DOHH2 (cell line): ENCODE measurements around the gene CEP78.

Source experiments
- H3F3A ChIP-seq: fragments of 200-600 bp; sonication (generic), shearing (Covaris generic); 2 replicates; pipeline ENCODE4 v1.6.0; 2016; ENCODE audit warnings: antibody characterized with exemption, mild to moderate bottlenecking; ENCODE audit not compliant: control insufficient read depth, insufficient read depth
- H3K27ac ChIP-seq: fragments of 200-600 bp; sonication (generic); 2 replicates; pipeline ENCODE4 v1.5.1; 2014; ENCODE audit warnings: low read depth, mild to moderate bottlenecking, low read length, moderate library complexity
- H3K27me3 ChIP-seq: fragments of 200-600 bp; sonication (generic); 2 replicates; pipeline ENCODE4 v1.6.1; 2014; ENCODE audit warnings: mild to moderate bottlenecking, low read length, mixed read lengths; ENCODE audit not compliant: control insufficient read depth
- H3K36me3 ChIP-seq: fragments of 200-600 bp; sonication (generic); 2 replicates; pipeline ENCODE4 v1.6.1; 2014; ENCODE audit warnings: mild to moderate bottlenecking, low read length, moderate library complexity, mixed read lengths; ENCODE audit not compliant: control insufficient read depth
- H3K4me1 ChIP-seq: fragments of 200-600 bp; sonication (generic); 2 replicates; pipeline ENCODE4 v1.6.1; 2014; ENCODE audit warnings: mild to moderate bottlenecking, low read length, mixed read lengths; ENCODE audit not compliant: control insufficient read depth
- H3K4me2 ChIP-seq: fragments of 200-600 bp; sonication (generic); 2 replicates; pipeline ENCODE4 v1.6.0; 2014; ENCODE audit warnings: mild to moderate bottlenecking, low read length, moderate library complexity
- H3K4me3 ChIP-seq: fragments of 200-600 bp; sonication (generic); 2 replicates; pipeline ENCODE4 v1.5.1; 2014; ENCODE audit warnings: mild to moderate bottlenecking, low read length, mixed read lengths
- H3K79me2 ChIP-seq: fragments of 200-600 bp; sonication (generic); 2 replicates; pipeline ENCODE4 v1.6.1; 2014; ENCODE audit warnings: mild to moderate bottlenecking, low read length, mixed read lengths; ENCODE audit not compliant: control insufficient read depth
- H3K9me2 ChIP-seq: fragments of 200-600 bp; sonication (generic); replicated peaks from 2 replicates; pipeline ENCODE4 v1.6.1; 2014; ENCODE audit warnings: mild to moderate bottlenecking, low read length, mixed read lengths; ENCODE audit not compliant: control insufficient read depth
- H3K9me3 ChIP-seq: fragments of 200-600 bp; sonication (generic); 2 replicates; pipeline ENCODE4 v1.6.1; 2014; ENCODE audit warnings: antibody characterized with exemption, low read length, mixed read lengths; ENCODE audit not compliant: control insufficient read depth, insufficient read depth
- H4K20me1 ChIP-seq: fragments of 200-600 bp; sonication (generic); 2 replicates; pipeline ENCODE4 v1.6.0; 2014; ENCODE audit warnings: low read depth, mild to moderate bottlenecking, antibody characterized with exemption, low read length, moderate library complexity; ENCODE audit not compliant: control insufficient read depth, insufficient read depth
- EZH2phosphoT487 ChIP-seq: fragments of 200-600 bp; sonication (generic); IDR thresholded peaks from 2 replicates; pipeline ENCODE4 v1.6.1; 2017; ENCODE audit warnings: borderline replicate concordance, mild to moderate bottlenecking, antibody characterized with exemption, low read length, moderate library complexity, mixed read lengths
- TF ChIP-seq, protein P1 (sequence below): fragments of 200-600 bp; sonication (generic); IDR thresholded peaks from one replicate; pipeline ENCODE4 v1.5.1; 2014; ENCODE audit warnings: antibody characterized with exemption, mild to moderate bottlenecking, low read depth, low read length; ENCODE audit not compliant: poor library complexity, severe bottlenecking

The CEP78 gene

DNA sequence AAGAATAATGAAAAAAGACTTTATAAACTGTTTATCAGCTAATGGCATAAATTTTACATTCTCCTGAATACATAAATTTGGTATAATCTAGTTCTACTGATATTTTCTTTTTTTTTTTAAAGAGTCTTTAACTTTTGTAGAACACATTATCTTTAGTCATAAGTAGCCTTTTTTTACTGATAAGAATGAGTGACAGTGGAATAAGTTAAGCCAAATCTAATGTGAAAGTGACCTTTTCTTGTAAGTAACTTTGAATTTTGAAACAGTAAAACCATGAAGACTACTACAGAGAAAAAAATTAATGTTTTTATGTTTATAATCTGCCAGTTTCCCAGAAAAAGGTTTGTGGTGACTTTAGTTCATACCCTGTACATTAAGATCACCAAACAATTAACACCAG lies 13.7 kb downstream of the CEP78 start:
- no peaks in the 10 kb centered on the region for H3K4me1 ChIP-seq
- H3K27me3 ChIP-seq: no peaks in the 10 kb centered on the region
- H3K36me3 ChIP-seq: peaks cover 64% of the 10 kb centered on the region
- H3K9me2 ChIP-seq: no peaks in the 10 kb centered on the region
- no peak for TF ChIP-seq EZH2phosphoT487
- TF ChIP-seq, protein P1, sequence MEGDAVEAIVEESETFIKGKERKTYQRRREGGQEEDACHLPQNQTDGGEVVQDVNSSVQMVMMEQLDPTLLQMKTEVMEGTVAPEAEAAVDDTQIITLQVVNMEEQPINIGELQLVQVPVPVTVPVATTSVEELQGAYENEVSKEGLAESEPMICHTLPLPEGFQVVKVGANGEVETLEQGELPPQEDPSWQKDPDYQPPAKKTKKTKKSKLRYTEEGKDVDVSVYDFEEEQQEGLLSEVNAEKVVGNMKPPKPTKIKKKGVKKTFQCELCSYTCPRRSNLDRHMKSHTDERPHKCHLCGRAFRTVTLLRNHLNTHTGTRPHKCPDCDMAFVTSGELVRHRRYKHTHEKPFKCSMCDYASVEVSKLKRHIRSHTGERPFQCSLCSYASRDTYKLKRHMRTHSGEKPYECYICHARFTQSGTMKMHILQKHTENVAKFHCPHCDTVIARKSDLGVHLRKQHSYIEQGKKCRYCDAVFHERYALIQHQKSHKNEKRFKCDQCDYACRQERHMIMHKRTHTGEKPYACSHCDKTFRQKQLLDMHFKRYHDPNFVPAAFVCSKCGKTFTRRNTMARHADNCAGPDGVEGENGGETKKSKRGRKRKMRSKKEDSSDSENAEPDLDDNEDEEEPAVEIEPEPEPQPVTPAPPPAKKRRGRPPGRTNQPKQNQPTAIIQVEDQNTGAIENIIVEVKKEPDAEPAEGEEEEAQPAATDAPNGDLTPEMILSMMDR: no peak
- H3F3A ChIP-seq: no peaks in the 10 kb centered on the region
- no peaks in the 10 kb centered on the region for H4K20me1 ChIP-seq
- no peak overlapping the region for H3K27ac ChIP-seq
- H3K4me3 ChIP-seq: no peak overlapping the region
- H3K4me2 ChIP-seq: no peak overlapping the region
- no peaks in the 10 kb centered on the region for H3K9me3 ChIP-seq
- H3K79me2 ChIP-seq: no peaks in the 10 kb centered on the region

DNA sequence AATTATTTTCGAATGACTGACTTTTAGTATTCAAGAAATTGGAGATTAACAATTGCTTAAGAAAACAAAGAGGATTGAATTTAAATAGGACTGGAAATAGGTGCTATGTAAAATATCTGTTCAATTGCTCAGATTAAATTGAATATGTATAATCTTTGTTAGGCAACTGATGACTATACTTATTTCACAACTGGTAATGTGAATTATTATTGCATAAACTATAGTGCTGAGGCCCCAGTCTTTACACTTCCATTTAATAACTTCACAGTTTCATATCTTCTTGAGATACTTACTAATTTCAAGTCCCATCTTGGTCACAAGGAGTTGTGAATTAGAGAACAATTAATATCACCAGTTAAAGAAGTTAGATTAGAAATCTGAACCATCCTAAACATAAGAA lies 16.7 kb downstream of the CEP78 start:
- Histone ChIP-seq H3K4me2 (no peak overlapping the region), H3K9me2 (no peaks in the 10 kb centered on the region), H3K9me3 (no peaks in the 10 kb centered on the region), H4K20me1 (no peaks in the 10 kb centered on the region), H3K79me2 (no peaks in the 10 kb centered on the region), H3K36me3 (peaks cover 62% of the 10 kb centered on the region), H3K27me3 (no peaks in the 10 kb centered on the region), H3K4me1 (no peaks in the 10 kb centered on the region), H3K4me3 (no peak overlapping the region), H3K27ac (no peak overlapping the region), H3F3A (no peaks in the 10 kb centered on the region)
- TF ChIP-seq, protein P1: no peak
- no peak for TF ChIP-seq EZH2phosphoT487

DNA sequence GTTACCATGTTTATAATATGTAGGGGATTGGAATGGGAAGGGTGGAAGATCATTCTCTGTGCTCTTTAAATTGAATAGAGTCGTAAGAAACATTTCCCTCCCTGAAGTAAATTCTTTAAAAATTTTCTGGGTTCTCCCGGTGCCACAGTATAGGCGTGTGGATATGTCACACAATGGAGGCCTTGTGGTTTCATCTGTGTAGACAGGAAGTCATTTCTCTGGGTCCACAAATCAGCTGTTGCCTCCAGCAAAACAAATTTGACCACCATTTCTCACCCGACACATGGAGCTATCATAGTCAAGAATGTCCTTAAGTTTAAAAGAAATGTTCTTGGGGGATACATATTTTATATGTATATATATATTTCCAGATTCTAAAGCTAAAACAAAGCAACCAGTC lies 17.4 kb downstream of the CEP78 start:
- TF ChIP-seq, protein P1: no peak
- no peak for TF ChIP-seq EZH2phosphoT487
- H3K27ac ChIP-seq: no peak overlapping the region
- no peaks in the 10 kb centered on the region for H3K9me3 ChIP-seq
- no peak overlapping the region for H3K4me2 ChIP-seq
- no peaks in the 10 kb centered on the region for H3K9me2 ChIP-seq
- no peaks in the 10 kb centered on the region for H3F3A ChIP-seq
- H3K27me3 ChIP-seq: no peaks in the 10 kb centered on the region
- no peaks in the 10 kb centered on the region for H3K79me2 ChIP-seq
- no peak overlapping the region for H3K4me3 ChIP-seq
- peaks cover 65% of the 10 kb centered on the region for H3K36me3 ChIP-seq
- H4K20me1 ChIP-seq: no peaks in the 10 kb centered on the region
- no peaks in the 10 kb centered on the region for H3K4me1 ChIP-seq

DNA sequence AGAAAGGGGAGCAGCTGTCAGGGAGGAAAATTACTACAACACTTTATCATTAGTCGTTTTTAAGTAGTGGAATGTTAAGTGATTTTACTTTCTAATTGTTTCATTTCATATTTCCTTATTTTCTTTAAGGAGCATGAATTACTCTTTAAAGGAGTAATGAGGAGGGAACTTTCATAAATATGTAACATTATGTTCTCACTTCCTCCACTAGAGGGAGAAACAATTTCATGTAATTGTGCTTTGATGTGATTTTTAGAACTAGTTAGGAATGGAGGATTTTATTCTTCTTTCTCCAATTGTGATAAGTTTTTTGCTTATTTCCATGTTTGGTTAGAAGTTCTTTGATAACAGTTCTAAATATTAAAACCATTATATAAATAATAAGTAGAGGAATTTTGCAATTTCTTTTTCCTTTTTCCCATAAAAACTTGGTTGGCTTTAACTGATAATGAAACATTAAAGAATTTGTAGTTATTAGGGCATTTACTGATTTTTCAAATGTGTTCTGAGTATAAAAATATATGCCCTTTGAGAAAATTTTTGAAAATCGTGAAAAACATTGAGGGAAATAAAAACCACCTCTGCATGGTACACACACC lies 25.6 kb downstream of the CEP78 start:
- Histone ChIP-seq H3K36me3 (peaks cover 57% of the 10 kb centered on the region), H3K27me3 (no peaks in the 10 kb centered on the region), H3K79me2 (no peaks in the 10 kb centered on the region), H4K20me1 (no peaks in the 10 kb centered on the region), H3F3A (no peaks in the 10 kb centered on the region), H3K9me3 (no peaks in the 10 kb centered on the region), H3K4me3 (no peak overlapping the region), H3K4me2 (no peak overlapping the region), H3K9me2 (no peaks in the 10 kb centered on the region), H3K27ac (no peak overlapping the region), H3K4me1 (no peaks in the 10 kb centered on the region)
- TF ChIP-seq, protein P1: peak; percentile 54
- no peak for TF ChIP-seq EZH2phosphoT487
